ENCODE measurements around the gene CDH23.

Gene CDH23

DNA sequence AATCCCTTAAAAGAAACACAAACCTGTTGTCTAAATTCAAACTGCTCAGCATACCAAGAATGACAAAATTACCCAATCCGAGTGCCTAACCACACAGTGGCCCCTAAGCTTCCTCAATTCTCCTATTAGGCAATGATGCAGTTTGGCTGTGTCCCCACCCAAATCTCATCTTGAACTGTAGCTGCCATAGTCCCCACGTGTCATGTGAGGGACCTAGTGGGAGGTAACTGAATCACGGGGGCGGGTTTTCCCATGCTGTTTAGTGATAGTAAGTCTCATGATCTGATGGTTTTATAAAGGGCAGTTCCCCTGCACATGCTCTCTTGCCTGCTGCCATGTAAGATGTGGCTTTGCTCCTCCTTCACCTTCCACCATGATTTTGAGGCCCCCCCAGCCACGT lies 432.5 kb downstream of the CDH23 start:
- H3K9me2 ChIP-seq (replicated peaks; ENCODE audit: insufficient read depth, low read length) = no peaks in the 10 kb centered on the region
- no peak overlapping the region for H3K27ac ChIP-seq (ENCODE audit: low read length)
- H3K9ac ChIP-seq (ENCODE audit: low read length) = no peak overlapping the region
- TF ChIP-seq EZH2 (optimal IDR thresholded peaks at IDR 0.05; ENCODE audit: low read depth, low read length) = no peak
- TF ChIP-seq, protein P1, sequence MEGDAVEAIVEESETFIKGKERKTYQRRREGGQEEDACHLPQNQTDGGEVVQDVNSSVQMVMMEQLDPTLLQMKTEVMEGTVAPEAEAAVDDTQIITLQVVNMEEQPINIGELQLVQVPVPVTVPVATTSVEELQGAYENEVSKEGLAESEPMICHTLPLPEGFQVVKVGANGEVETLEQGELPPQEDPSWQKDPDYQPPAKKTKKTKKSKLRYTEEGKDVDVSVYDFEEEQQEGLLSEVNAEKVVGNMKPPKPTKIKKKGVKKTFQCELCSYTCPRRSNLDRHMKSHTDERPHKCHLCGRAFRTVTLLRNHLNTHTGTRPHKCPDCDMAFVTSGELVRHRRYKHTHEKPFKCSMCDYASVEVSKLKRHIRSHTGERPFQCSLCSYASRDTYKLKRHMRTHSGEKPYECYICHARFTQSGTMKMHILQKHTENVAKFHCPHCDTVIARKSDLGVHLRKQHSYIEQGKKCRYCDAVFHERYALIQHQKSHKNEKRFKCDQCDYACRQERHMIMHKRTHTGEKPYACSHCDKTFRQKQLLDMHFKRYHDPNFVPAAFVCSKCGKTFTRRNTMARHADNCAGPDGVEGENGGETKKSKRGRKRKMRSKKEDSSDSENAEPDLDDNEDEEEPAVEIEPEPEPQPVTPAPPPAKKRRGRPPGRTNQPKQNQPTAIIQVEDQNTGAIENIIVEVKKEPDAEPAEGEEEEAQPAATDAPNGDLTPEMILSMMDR (IDR thresholded peaks at IDR 0.05; ENCODE audit: low read length) = no peak
- TF ChIP-seq EZH2phosphoT487 (IDR thresholded peaks at IDR 0.05; ENCODE audit: low read length) = no peak
- H3K4me2 ChIP-seq (ENCODE audit: low read depth, low read length) = no peak overlapping the region
- peaks cover 9% of the 10 kb centered on the region for H3K36me3 ChIP-seq (replicated peaks; ENCODE audit: insufficient read depth, low read length)
- no peak for DNase-seq
- no peaks in the 10 kb centered on the region for H3K9me3 ChIP-seq (replicated peaks; ENCODE audit: insufficient read depth, low read length)
- no peak overlapping the region for H3K4me3 ChIP-seq (ENCODE audit: low read length)
- H3K27me3 ChIP-seq (replicated peaks; ENCODE audit: insufficient read depth, low read length) = no peaks in the 10 kb centered on the region
- no peak overlapping the region for H2AFZ ChIP-seq (ENCODE audit: low read length)
- H3F3A ChIP-seq (ENCODE audit: insufficient read depth, low read length) = no peaks in the 10 kb centered on the region
- peaks cover 11% of the 10 kb centered on the region for H3K4me1 ChIP-seq (ENCODE audit: low read length)
- peaks cover 33% of the 10 kb centered on the region for H3K79me2 ChIP-seq (ENCODE audit: low read length)
- no peaks in the 10 kb centered on the region; the same call in 1 of the 2 replicates for H4K20me1 ChIP-seq (ENCODE audit: insufficient read depth, low read length)

DNA sequence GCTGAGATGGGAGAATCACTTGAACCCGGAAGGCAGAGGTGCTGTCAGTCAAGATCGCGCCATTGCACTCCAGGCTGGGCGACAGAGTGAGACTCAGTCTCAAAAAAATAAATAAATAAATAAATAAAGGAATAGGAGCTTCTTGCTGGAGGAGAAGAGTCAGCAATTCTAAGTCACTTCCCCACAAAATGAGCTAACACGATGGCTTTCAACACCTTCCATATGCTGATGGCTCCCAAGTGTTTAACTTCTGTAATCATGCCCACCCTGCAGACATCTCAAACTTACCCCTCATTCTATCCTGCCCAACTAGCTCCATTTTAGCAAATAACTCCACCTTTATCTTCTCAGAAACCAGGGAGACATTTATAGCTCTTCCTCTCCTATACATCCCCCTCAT lies 433.2 kb downstream of the CDH23 start:
- Histone ChIP-seq H3K27me3 (replicated peaks; ENCODE audit: insufficient read depth, low read length) (no peaks in the 10 kb centered on the region), H3K9ac (ENCODE audit: low read length) (no peak overlapping the region), H2AFZ (ENCODE audit: low read length) (no peak overlapping the region), H3K79me2 (ENCODE audit: low read length) (peaks cover 40% of the 10 kb centered on the region), H3K9me2 (replicated peaks; ENCODE audit: insufficient read depth, low read length) (no peaks in the 10 kb centered on the region), H4K20me1 (ENCODE audit: insufficient read depth, low read length) (no peaks in the 10 kb centered on the region; the same call in 1 of the 2 replicates), H3K27ac (ENCODE audit: low read length) (no peak overlapping the region), H3F3A (ENCODE audit: insufficient read depth, low read length) (no peaks in the 10 kb centered on the region), H3K4me3 (ENCODE audit: low read length) (no peak overlapping the region), H3K36me3 (replicated peaks; ENCODE audit: insufficient read depth, low read length) (peaks cover 9% of the 10 kb centered on the region), H3K4me1 (ENCODE audit: low read length) (peaks cover 11% of the 10 kb centered on the region), H3K4me2 (ENCODE audit: low read depth, low read length) (no peak overlapping the region), H3K9me3 (replicated peaks; ENCODE audit: insufficient read depth, low read length) (no peaks in the 10 kb centered on the region)
- DNase-seq = no peak
- TF ChIP-seq EZH2 (optimal IDR thresholded peaks at IDR 0.05; ENCODE audit: low read depth, low read length) = no peak
- TF ChIP-seq, protein P1 (IDR thresholded peaks at IDR 0.05; ENCODE audit: low read length) = no peak
- no peak for TF ChIP-seq EZH2phosphoT487 (IDR thresholded peaks at IDR 0.05; ENCODE audit: low read length)

DNA sequence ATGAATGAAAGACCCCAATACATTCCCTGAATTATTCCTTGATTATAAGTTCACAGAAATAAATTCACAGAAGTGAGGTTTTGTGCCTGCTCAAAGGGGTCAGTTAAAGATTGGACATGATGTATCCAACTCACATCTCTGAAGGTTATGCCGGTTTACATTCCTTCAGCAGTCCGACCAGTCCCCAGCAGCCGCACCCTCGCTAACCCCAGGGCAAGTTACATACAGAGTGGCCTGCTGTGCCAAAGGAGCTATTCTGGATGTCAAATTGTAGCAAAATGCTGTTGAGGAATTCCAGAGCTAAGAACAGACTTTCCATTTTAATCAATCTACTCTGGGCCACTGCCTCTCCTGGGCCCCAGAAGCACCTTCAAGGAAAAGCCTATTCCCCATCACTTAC lies 434.0 kb downstream of the CDH23 start:
- H2AFZ ChIP-seq (ENCODE audit: low read length) = no peak overlapping the region

More for the DNA sequence above, 434.0 kb downstream of the CDH23 start:
- H3K9me3 ChIP-seq (replicated peaks; ENCODE audit: insufficient read depth, low read length) = no peaks in the 10 kb centered on the region
- DNase-seq = no peak
- H3K27me3 ChIP-seq (replicated peaks; ENCODE audit: insufficient read depth, low read length) = no peaks in the 10 kb centered on the region
- peaks cover 11% of the 10 kb centered on the region for H3K4me1 ChIP-seq (ENCODE audit: low read length)
- peaks cover 9% of the 10 kb centered on the region for H3K36me3 ChIP-seq (replicated peaks; ENCODE audit: insufficient read depth, low read length)
- H3F3A ChIP-seq (ENCODE audit: insufficient read depth, low read length) = no peaks in the 10 kb centered on the region
- H3K9ac ChIP-seq (ENCODE audit: low read length) = no peak overlapping the region
- no peak for TF ChIP-seq EZH2 (optimal IDR thresholded peaks at IDR 0.05; ENCODE audit: low read depth, low read length)
- TF ChIP-seq, protein P1 (IDR thresholded peaks at IDR 0.05; ENCODE audit: low read length) = no peak
- no peak for TF ChIP-seq EZH2phosphoT487 (IDR thresholded peaks at IDR 0.05; ENCODE audit: low read length)
- peaks cover 47% of the 10 kb centered on the region for H3K79me2 ChIP-seq (ENCODE audit: low read length)
- H3K4me3 ChIP-seq (ENCODE audit: low read length) = no peak overlapping the region
- H3K9me2 ChIP-seq (replicated peaks; ENCODE audit: insufficient read depth, low read length) = no peaks in the 10 kb centered on the region
- no peak overlapping the region for H3K4me2 ChIP-seq (ENCODE audit: low read depth, low read length)
- H4K20me1 ChIP-seq (ENCODE audit: insufficient read depth, low read length) = no peaks in the 10 kb centered on the region; the same call in 1 of the 2 replicates
- H3K27ac ChIP-seq (ENCODE audit: low read length) = no peak overlapping the region

All from MM.1S (cell line).